Glutamatergic neuron (in vitro differentiated cells): Measurements from ENCODE around the gene CAPN2. TPM values are rescaled to one million over a fixed set of nuclear protein-coding genes. Genes with fewer than 3 reads are reported as not detected.

Source experiments
- total RNA-seq: library from RNA; stranded (reverse); fragmentation: NEBNext Ultra II Directional; extraction: Animal tissue kit (Norgen Biotek cat#: 25700); gene quantifications from one replicate; pipeline ENCODE4 v1.2.1, GENCODE V29; 2021; ENCODE audit not compliant: unreplicated experiment

Gene CAPN2
- total RNA-seq, 1 donor from 2014 or later: 25.6 TPM

Other genes starting within 250 kb of the CAPN2 start
- gene CAPN8, start 46.8 kb upstream of the CAPN2 start, total RNA-seq: not detected
- gene TP53BP2, start 133.4 kb downstream of the CAPN2 start, total RNA-seq: 50.7 TPM